SK-N-SH treated with all-trans-retinoic acid at 6 μM for 48 hours (cell line): Measurements from ENCODE around the gene CACNA1G.

Experiments used
- BACH2 ChIP-seq: fragments of 250-450 bp; sonication (Bioruptor Pico); IDR thresholded peaks from 2 replicates; pipeline ENCODE4 v1.9.0; 2021; ENCODE audit warnings: mild to moderate bottlenecking, borderline replicate concordance
- ESRRG ChIP-seq: fragments of 250-450 bp; sonication (Bioruptor Pico); IDR thresholded peaks from 2 replicates; pipeline ENCODE4 v1.6.1; 2021; ENCODE audit warnings: mild to moderate bottlenecking
- ISL1 ChIP-seq: fragments of 250-450 bp; sonication (Bioruptor Pico); IDR thresholded peaks from 2 replicates; pipeline ENCODE4 v2.1.2; 2022; ENCODE audit warnings: mild to moderate bottlenecking, moderate library complexity
- SNAI2 ChIP-seq: fragments of 250-450 bp; sonication (Bioruptor Pico); IDR thresholded peaks from 2 replicates; pipeline ENCODE4 v1.5.0; 2020; ENCODE audit warnings: mild to moderate bottlenecking, moderate library complexity
- ZFP3 ChIP-seq: fragments of 250-450 bp; sonication (Bioruptor Pico); IDR thresholded peaks from 2 replicates; pipeline ENCODE4 v1.5.0; 2020; ENCODE audit warnings: mild to moderate bottlenecking, moderate library complexity
- ZFP30 ChIP-seq: fragments of 450-650 bp; formaldehyde crosslinking; IDR thresholded peaks from 2 replicates; pipeline ENCODE4 v1.5.0; 2022; ENCODE audit warnings: mild to moderate bottlenecking, moderate library complexity
- ZNF70 ChIP-seq: fragments of 450-650 bp; formaldehyde crosslinking; IDR thresholded peaks from 2 replicates; pipeline ENCODE4 v1.5.0; 2020; ENCODE audit warnings: mild to moderate bottlenecking, moderate library complexity
- ZNF8 ChIP-seq: fragments of 450-650 bp; formaldehyde crosslinking; IDR thresholded peaks from 2 replicates; pipeline ENCODE4 v1.5.0; 2020; ENCODE audit warnings: mild to moderate bottlenecking, moderate library complexity
- TF ChIP-seq, protein P1 (sequence below): fragments of 250-450 bp; sonication (Bioruptor Pico); IDR thresholded peaks from 2 replicates; pipeline ENCODE4 v1.5.0; 2020; ENCODE audit warnings: mild to moderate bottlenecking, moderate library complexity
- TF ChIP-seq, protein P2 (sequence below): fragments of 250-450 bp; sonication (Bioruptor Pico); IDR thresholded peaks from 2 replicates; pipeline ENCODE4 v1.5.1; 2021; ENCODE audit warnings: mild to moderate bottlenecking, moderate library complexity
- TF ChIP-seq, protein P3 (sequence below): fragments of 250-450 bp; sonication (Bioruptor Pico); IDR thresholded peaks from 2 replicates; pipeline ENCODE4 v1.8.0; 2021; ENCODE audit warnings: low read depth, mild to moderate bottlenecking, moderate library complexity, borderline replicate concordance
- TF ChIP-seq, protein P4 (sequence below): fragments of 250-450 bp; sonication (Bioruptor Pico); IDR thresholded peaks from 2 replicates; pipeline ENCODE4 v1.8.0; 2020; ENCODE audit warnings: mild to moderate bottlenecking, moderate library complexity, borderline replicate concordance
- TF ChIP-seq, protein P5 (sequence below): fragments of 250-450 bp; sonication (Bioruptor Pico); IDR thresholded peaks from 2 replicates; pipeline ENCODE4 v1.5.1; 2020; ENCODE audit warnings: low read depth, mild to moderate bottlenecking, moderate library complexity

DNA sequence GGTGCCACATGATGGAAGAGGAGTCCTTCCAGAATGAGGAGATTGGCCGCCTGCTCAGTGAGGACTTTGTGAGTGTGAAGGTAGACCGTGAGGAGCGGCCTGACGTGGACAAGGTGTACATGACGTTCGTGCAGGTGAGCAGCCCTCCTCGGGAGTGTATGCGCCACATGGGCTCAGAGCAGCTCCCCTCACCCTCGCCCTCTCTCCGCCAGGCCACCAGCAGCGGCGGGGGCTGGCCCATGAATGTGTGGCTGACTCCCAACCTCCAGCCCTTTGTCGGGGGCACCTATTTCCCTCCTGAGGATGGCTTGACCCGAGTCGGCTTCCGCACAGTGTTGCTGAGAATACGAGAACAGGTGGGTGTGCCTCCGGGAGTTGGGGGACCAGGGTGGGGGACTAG, 11.7 kb upstream of the CACNA1G start:
- TF ChIP-seq BACH2 (CRISPR knock-in tag): no peak
- TF ChIP-seq, protein P1, sequence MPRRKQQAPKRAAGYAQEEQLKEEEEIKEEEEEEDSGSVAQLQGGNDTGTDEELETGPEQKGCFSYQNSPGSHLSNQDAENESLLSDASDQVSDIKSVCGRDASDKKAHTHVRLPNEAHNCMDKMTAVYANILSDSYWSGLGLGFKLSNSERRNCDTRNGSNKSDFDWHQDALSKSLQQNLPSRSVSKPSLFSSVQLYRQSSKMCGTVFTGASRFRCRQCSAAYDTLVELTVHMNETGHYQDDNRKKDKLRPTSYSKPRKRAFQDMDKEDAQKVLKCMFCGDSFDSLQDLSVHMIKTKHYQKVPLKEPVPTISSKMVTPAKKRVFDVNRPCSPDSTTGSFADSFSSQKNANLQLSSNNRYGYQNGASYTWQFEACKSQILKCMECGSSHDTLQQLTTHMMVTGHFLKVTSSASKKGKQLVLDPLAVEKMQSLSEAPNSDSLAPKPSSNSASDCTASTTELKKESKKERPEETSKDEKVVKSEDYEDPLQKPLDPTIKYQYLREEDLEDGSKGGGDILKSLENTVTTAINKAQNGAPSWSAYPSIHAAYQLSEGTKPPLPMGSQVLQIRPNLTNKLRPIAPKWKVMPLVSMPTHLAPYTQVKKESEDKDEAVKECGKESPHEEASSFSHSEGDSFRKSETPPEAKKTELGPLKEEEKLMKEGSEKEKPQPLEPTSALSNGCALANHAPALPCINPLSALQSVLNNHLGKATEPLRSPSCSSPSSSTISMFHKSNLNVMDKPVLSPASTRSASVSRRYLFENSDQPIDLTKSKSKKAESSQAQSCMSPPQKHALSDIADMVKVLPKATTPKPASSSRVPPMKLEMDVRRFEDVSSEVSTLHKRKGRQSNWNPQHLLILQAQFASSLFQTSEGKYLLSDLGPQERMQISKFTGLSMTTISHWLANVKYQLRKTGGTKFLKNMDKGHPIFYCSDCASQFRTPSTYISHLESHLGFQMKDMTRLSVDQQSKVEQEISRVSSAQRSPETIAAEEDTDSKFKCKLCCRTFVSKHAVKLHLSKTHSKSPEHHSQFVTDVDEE: no peak
- TF ChIP-seq ZNF8: no peak
- TF ChIP-seq ZFP30 (CRISPR knock-in tag): no peak
- TF ChIP-seq, protein P2, sequence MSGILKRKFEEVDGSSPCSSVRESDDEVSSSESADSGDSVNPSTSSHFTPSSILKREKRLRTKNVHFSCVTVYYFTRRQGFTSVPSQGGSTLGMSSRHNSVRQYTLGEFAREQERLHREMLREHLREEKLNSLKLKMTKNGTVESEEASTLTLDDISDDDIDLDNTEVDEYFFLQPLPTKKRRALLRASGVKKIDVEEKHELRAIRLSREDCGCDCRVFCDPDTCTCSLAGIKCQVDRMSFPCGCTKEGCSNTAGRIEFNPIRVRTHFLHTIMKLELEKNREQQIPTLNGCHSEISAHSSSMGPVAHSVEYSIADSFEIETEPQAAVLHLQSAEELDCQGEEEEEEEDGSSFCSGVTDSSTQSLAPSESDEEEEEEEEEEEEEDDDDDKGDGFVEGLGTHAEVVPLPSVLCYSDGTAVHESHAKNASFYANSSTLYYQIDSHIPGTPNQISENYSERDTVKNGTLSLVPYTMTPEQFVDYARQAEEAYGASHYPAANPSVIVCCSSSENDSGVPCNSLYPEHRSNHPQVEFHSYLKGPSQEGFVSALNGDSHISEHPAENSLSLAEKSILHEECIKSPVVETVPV (CRISPR knock-in tag): no peak
- no peak for TF ChIP-seq ZFP3 (CRISPR knock-in tag)
- TF ChIP-seq, protein P3, sequence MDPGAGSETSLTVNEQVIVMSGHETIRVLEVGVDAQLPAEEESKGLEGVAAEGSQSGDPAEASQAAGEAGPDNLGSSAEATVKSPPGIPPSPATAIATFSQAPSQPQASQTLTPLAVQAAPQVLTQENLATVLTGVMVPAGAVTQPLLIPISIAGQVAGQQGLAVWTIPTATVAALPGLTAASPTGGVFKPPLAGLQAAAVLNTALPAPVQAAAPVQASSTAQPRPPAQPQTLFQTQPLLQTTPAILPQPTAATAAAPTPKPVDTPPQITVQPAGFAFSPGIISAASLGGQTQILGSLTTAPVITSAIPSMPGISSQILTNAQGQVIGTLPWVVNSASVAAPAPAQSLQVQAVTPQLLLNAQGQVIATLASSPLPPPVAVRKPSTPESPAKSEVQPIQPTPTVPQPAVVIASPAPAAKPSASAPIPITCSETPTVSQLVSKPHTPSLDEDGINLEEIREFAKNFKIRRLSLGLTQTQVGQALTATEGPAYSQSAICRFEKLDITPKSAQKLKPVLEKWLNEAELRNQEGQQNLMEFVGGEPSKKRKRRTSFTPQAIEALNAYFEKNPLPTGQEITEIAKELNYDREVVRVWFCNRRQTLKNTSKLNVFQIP: no peak
- TF ChIP-seq ESRRG: no peak
- no peak for TF ChIP-seq SNAI2 (CRISPR knock-in tag)
- TF ChIP-seq ZNF70: no peak
- TF ChIP-seq, protein P4, sequence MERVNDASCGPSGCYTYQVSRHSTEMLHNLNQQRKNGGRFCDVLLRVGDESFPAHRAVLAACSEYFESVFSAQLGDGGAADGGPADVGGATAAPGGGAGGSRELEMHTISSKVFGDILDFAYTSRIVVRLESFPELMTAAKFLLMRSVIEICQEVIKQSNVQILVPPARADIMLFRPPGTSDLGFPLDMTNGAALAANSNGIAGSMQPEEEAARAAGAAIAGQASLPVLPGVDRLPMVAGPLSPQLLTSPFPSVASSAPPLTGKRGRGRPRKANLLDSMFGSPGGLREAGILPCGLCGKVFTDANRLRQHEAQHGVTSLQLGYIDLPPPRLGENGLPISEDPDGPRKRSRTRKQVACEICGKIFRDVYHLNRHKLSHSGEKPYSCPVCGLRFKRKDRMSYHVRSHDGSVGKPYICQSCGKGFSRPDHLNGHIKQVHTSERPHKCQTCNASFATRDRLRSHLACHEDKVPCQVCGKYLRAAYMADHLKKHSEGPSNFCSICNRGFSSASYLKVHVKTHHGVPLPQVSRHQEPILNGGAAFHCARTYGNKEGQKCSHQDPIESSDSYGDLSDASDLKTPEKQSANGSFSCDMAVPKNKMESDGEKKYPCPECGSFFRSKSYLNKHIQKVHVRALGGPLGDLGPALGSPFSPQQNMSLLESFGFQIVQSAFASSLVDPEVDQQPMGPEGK: no peak
- TF ChIP-seq, protein P5, sequence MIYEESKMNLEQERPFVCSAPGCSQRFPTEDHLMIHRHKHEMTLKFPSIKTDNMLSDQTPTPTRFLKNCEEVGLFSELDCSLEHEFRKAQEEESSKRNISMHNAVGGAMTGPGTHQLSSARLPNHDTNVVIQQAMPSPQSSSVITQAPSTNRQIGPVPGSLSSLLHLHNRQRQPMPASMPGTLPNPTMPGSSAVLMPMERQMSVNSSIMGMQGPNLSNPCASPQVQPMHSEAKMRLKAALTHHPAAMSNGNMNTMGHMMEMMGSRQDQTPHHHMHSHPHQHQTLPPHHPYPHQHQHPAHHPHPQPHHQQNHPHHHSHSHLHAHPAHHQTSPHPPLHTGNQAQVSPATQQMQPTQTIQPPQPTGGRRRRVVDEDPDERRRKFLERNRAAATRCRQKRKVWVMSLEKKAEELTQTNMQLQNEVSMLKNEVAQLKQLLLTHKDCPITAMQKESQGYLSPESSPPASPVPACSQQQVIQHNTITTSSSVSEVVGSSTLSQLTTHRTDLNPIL (CRISPR knock-in tag): no peak
- no peak for TF ChIP-seq ISL1 (CRISPR knock-in tag)
